ENCODE measurements around the gene SMC1B. TPM values are rescaled to one million over a fixed set of nuclear protein-coding genes. Genes with fewer than 3 reads are reported as not detected.
"Not testable (repeated sequence)": the region's sequence is repeated elsewhere in the genome, so short reads cannot be mapped to it uniquely, and the experiment has no call there.

SMC1B gene
- total RNA-seq, 1 donor from 2014 or later, result not detected

- no peaks in the 10 kb centered on the region for H3K27me3 ChIP-seq (ENCODE audit: control insufficient read depth, insufficient read depth, low read length)
- no peaks in the 10 kb centered on the region for H3K36me3 ChIP-seq (ENCODE audit: control insufficient read depth, insufficient read depth, low read length)
- FAIRE-seq, result no peak
- TF ChIP-seq CTCF (IDR thresholded peaks at IDR 0.05; ENCODE audit: insufficient read depth, low read length, severe bottlenecking), result no peak
- H3K4me3 ChIP-seq (ENCODE audit: low read depth, low read length), result no peak overlapping the region
- DNase-seq (ENCODE audit: low read depth), result no peak
These were observed 32.8 kb upstream of the SMC1B start for GRCh38 chr22:45446216-45446615.

- TF ChIP-seq CTCF (IDR thresholded peaks at IDR 0.05; ENCODE audit: insufficient read depth, low read length, severe bottlenecking), result no peak
- no peak for DNase-seq (ENCODE audit: low read depth)
- Histone ChIP-seq H3K27me3 (ENCODE audit: control insufficient read depth, insufficient read depth, low read length) (no peaks in the 10 kb centered on the region), H3K4me3 (ENCODE audit: low read depth, low read length) (no peak overlapping the region), H3K36me3 (ENCODE audit: control insufficient read depth, insufficient read depth, low read length) (no peaks in the 10 kb centered on the region)
- peak; percentile 64 for FAIRE-seq
These were observed 31.8 kb upstream of the SMC1B start for GRCh38 chr22:45445031-45445710.

GRCh38 chr22:45444168-45444567 is 30.8 kb upstream of the SMC1B start:
- Histone ChIP-seq H3K4me3 (ENCODE audit: low read depth, low read length) (no peak overlapping the region), H3K27me3 (ENCODE audit: control insufficient read depth, insufficient read depth, low read length) (no peaks in the 10 kb centered on the region), H3K36me3 (ENCODE audit: control insufficient read depth, insufficient read depth, low read length) (no peaks in the 10 kb centered on the region)
- FAIRE-seq (no peak), DNase-seq (ENCODE audit: low read depth) (no peak)
- TF ChIP-seq CTCF (IDR thresholded peaks at IDR 0.05; ENCODE audit: insufficient read depth, low read length, severe bottlenecking), result no peak

GRCh38 chr22:45442116-45442515 is 28.7 kb upstream of the SMC1B start:
- DNase-seq (ENCODE audit: low read depth) (no peak), FAIRE-seq (no peak)
- no peak for TF ChIP-seq CTCF (IDR thresholded peaks at IDR 0.05; ENCODE audit: insufficient read depth, low read length, severe bottlenecking)
- Histone ChIP-seq H3K4me3 (ENCODE audit: low read depth, low read length) (no peak overlapping the region), H3K27me3 (ENCODE audit: control insufficient read depth, insufficient read depth, low read length) (no peaks in the 10 kb centered on the region), H3K36me3 (ENCODE audit: control insufficient read depth, insufficient read depth, low read length) (no peaks in the 10 kb centered on the region)

GRCh38 chr22:45441138-45441537 is 27.7 kb upstream of the SMC1B start:
- FAIRE-seq (no peak), DNase-seq (ENCODE audit: low read depth) (peak; percentile 44)
- Histone ChIP-seq H3K4me3 (ENCODE audit: low read depth, low read length) (no peak overlapping the region), H3K27me3 (ENCODE audit: control insufficient read depth, insufficient read depth, low read length) (no peaks in the 10 kb centered on the region), H3K36me3 (ENCODE audit: control insufficient read depth, insufficient read depth, low read length) (no peaks in the 10 kb centered on the region)
- TF ChIP-seq CTCF (IDR thresholded peaks at IDR 0.05; ENCODE audit: insufficient read depth, low read length, severe bottlenecking), result peak; percentile 71

- H3K4me3 ChIP-seq (ENCODE audit: low read depth, low read length); FAIRE-seq; DNase-seq (ENCODE audit: low read depth); H3K36me3 ChIP-seq (ENCODE audit: control insufficient read depth, insufficient read depth, low read length); H3K27me3 ChIP-seq (ENCODE audit: control insufficient read depth, insufficient read depth, low read length): not testable (repeated sequence)
These were observed 27.3 kb upstream of the SMC1B start for GRCh38 chr22:45440688-45441087.

All from bronchial epithelial cell (primary cell).